Dedifferentiated amniotic fluid mesenchymal stem cell (primary cell): Measurements from ENCODE around the gene GRK1.

Experiments used
- DNase-seq: peaks from one replicate; pipeline ENCODE4 v3.0.0-alpha.2; 2016; ENCODE audit errors: extremely low spot score

The GRK1 gene

GRCh38 chr13:113729187-113730019, 62.4 kb downstream of the GRK1 start:
- DNase-seq = no peak

DNA sequence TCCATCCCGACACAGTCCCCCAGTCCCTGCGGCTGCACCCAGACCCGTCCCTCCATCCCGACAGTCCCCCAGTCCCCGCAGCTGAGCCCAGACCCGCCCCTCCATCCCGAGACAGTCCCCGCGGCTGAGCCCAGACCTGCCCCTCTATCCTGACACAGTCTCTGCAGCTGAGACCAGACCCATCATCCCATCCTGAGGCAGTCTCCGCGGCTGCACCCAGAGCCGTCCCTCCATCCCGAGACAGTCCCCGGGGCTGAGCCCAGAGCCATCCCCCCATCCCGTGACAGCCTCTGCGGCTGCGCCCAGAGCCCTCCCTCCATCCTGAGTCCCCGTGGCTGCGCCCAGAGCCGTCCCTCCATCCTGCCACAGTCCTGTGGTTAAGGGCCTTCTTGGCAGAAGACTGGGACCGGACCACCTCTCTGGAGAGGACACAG, 63.3 kb downstream of the GRK1 start:
- no peak for DNase-seq

DNA sequence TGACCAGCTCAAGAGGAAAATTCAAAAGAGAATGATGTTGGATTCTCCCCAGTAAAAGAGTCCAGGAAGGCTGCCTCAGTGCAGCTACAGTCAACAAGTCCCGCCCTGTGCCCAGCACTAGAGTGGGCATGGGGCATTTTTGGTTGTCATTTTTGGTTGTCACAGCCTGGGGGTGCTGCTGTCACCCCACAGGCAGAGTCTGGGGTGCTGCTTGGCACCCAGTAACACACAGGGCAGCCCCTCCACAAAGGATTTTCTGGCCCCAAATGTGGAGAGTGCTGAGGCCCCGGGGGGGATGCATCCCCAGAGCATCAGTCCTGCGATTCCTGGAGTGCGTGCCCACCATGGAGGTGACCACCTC, 63.8 kb downstream of the GRK1 start:
- DNase-seq = no peak

DNA sequence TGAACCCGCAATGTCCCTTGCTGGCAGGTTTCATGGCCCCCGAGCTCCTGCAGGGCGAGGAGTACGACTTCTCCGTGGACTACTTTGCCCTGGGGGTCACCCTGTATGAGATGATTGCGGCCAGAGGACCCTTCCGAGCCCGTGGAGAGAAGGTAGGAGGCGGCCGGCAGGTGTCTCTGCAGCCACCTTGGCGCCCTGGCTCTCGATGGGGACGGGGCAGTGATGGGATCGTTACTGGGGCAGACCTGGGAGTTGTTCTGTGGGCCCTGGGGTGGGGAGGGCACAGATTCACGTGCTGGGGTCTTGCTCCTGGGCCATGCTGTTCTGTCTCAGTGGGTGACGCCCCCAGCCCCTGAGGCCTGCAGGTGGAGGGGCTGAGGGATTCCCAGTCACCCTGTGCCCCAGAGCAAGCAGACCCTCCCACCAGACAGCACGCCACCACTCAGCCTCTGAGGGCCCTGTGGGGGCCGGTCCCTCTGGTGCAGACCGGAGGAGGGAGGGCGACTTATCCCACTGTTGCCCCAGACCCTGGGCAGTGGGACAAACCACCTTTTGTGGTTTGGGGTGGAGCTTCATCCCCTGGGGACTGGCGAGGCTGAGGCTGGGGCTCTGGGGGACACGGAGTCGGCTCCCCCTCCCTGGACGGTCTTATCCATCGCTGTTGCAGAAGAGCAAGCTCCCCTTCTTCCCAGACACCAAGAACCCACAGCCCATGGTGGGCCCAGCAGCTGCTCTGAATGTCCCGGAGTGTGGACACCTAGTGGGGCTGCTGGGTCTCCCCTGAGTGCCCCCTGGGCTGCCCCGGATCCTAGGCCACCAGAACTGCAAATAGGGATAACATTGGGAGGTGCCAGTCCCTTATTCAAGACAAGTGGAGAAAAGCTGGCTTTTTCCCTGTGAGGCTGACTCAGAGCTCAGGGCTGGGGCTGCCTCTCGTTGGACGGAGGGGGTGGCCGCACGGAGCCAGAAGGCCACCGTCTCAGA, 64.5 kb downstream of the GRK1 start:
- DNase-seq = no peak

DNA sequence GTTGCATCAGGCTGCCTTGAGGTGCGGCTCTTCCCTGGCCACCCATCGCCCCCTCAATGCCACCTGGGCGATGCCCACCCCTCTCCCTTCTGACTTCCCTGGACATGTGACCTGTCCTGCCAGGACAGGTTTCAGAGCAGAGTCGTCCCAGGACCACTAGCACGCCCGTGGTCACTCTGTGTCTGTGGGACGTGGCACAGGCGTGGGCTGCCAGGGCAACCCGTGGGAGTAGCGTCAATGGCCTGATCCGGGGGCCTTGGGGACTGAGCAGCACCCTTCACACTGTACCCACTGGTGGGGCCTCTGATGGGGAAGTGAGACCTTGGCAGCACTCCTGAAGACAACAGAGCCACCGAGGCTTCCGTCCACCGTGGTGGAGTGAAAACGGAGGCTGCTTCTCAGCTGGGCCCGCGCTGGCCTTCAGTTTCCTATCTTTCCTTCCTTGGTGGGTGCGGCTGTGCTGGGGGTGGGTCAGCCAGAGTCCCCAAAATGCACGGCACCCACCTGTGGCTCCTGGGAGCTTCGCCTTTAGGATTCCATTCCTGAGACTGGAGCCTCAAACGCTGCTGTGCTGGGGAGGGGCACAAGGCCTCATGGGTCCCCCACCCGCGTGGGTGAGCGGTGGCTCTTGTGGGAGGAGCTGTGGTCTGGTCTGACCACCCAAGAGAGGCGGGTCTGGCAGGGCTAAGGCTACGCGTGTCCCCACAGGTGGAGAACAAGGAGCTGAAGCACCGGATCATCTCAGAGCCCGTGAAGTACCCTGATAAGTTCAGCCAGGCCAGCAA, 65.3 kb downstream of the GRK1 start:
- DNase-seq = no peak

GRCh38 chr13:113732961-113733950, 66.2 kb downstream of the GRK1 start:
- DNase-seq = no peak

- DNase-seq = no peak
Observed at GRCh38 chr13:113734099-113734825, 67.2 kb downstream of the GRK1 start.

- DNase-seq = no peak
Observed at GRCh38 chr13:113734826-113735125, 67.8 kb downstream of the GRK1 start.

GRCh38 chr13:113735194-113735593, 68.2 kb downstream of the GRK1 start:
- DNase-seq = no peak

DNA sequence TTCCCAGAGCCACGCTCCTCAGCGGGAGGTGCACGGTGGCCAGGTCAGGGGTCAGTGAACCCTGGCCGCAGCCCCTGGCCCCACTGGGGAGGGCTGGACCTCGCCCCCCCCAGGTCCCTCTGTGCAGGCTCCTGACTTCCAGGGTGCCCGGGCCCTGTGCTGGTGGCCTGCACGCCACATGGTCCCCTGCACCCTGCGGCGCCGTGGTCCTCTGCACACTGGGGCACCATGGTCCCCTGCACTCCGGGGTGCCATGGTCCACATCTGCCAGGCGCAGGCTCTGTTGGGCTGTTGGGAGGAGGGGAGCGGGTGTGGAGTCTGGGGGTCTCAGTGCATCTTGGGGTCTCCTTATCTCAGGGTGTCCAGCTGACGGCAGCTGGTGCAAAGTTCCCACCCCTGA, 68.7 kb downstream of the GRK1 start:
- no peak for DNase-seq

- DNase-seq = no peak
Observed at GRCh38 chr13:113736258-113736731, 69.3 kb downstream of the GRK1 start.

- no peak for DNase-seq
Observed at GRCh38 chr13:113737803-113738202, 70.8 kb downstream of the GRK1 start.

DNA sequence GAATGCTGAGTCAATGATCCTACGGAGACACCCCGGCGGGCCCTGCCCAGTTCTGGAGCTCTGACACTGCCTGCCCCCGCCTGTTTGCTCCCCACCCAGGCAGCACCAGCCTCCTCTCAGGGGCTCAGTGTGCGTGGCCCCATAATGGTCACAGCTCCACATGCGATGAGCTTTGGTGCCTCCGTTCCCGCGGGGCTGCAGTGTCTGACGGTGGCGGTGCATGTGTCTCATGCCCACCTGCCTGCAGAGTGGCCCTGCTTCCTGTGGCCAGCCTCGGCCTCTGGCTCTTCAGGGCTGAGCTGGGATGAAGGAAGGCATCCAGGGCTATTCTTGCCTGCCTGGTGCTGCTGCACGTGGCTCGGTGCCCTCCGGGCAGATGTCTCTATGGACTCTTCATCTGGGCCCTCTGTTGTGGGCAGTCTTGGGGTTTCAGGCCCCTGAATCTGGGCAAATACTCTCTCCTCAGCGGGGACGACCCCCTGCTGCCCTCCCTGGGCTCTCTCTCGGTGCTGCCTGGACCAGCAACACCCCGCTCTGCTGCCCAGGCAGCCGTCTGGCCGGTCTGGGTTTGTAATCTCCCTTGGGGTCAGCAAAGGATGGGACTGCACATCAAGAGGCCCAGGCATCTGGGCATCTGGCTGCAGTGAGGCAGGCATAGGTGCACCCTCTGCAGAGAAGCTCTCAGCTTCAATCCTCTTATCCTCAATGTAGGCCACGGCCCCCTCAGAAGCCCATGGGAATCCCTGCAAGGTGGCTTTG, 72.7 kb downstream of the GRK1 start:
- no peak for DNase-seq

- DNase-seq = no peak
Observed at GRCh38 chr13:113740286-113740556, 73.2 kb downstream of the GRK1 start.

DNA sequence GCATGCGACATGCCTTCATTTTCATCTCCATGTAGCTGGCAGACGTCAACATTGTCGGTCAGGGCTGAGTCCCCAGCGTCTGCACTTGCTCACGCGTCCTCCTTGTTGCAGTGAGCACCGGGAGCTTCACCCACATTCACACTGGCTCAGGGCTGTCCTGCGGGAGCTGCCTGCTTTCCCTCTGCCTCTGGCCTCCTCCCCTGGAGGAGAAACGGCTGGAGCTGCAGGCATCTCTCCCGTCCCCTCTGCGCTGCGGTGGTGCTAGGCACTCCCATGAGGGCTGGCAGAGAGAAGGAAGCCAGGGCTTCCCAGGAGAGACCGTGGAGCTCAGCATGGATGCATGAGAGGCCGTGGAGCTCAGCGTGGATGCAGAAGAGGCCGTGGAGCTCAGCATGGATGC, 73.6 kb downstream of the GRK1 start:
- DNase-seq = no peak

- DNase-seq = no peak
Observed at GRCh38 chr13:113741191-113741668, 74.2 kb downstream of the GRK1 start.

DNA sequence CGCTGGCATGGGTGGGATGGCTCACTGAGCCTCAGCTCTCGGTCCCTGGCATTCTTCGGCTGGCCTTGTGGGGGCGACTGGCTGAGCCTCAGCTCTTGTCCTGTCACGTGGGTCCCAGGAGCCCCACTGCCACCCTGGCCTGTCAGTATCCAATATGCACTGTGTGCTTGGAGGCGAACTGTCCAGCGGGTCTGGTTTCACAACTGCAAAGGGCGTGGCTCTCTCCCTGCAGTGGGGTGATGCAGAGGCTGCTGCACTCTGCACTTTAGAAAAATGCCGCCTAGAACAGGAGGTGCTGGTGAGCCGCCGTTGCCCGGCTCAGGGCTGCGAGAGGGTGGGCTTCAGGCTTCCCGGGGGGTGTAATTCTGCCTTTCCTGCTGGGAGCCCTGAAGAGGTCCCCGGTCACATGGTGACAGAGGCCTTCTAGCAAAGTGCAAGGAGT, 75.0 kb downstream of the GRK1 start:
- DNase-seq = peak; percentile 15

GRCh38 chr13:113742445-113743120, 75.6 kb downstream of the GRK1 start:
- DNase-seq = no peak
